SU-DHL-6 (cell line): ENCODE results near the gene AGAP3.

Experiments
- H2AFZ ChIP-seq: fragments of 200-600 bp; sonication (generic); 2 replicates; pipeline ENCODE4 v1.6.1; 2014; ENCODE audit warnings: low read depth, mild to moderate bottlenecking, moderate library complexity, mixed read lengths, antibody characterized with exemption, low read length; ENCODE audit not compliant: severe bottlenecking
- H3F3A ChIP-seq: fragments of 200-600 bp; shearing (Covaris generic); 2 replicates; pipeline ENCODE4 v1.6.0; 2016; ENCODE audit warnings: antibody characterized with exemption, mild to moderate bottlenecking; ENCODE audit not compliant: insufficient read depth
- H3K27ac ChIP-seq: fragments of 200-600 bp; sonication (generic); 2 replicates; pipeline ENCODE4 v1.5.1; 2016; ENCODE audit warnings: low read depth, mild to moderate bottlenecking, low read length, moderate library complexity, mixed read lengths
- H3K27me3 ChIP-seq: fragments of 200-600 bp; sonication (generic), shearing (Covaris generic); 2 replicates; pipeline ENCODE4 v1.6.0; 2014; ENCODE audit warnings: mild to moderate bottlenecking, low read length
- H3K36me3 ChIP-seq: fragments of 200-600 bp; sonication (generic); 2 replicates; pipeline ENCODE4 v1.6.1; 2014; ENCODE audit warnings: mild to moderate bottlenecking, low read length, mixed read lengths
- H3K4me2 ChIP-seq: fragments of 300-600, 200-600 bp; shearing (Covaris generic), sonication (generic); 2 replicates; pipeline ENCODE4 v1.6.0; 2014; ENCODE audit warnings: low read length, low read depth, mild to moderate bottlenecking; ENCODE audit not compliant: poor library complexity, severe bottlenecking
- H3K4me3 ChIP-seq: fragments of 200-600 bp; sonication (generic); 2 replicates; pipeline ENCODE4 v1.5.1; 2014; ENCODE audit warnings: antibody characterized with exemption, low read length, mild to moderate bottlenecking, mixed read lengths; ENCODE audit not compliant: insufficient read depth, poor library complexity, severe bottlenecking
- H3K79me2 ChIP-seq: fragments of 200-600 bp; sonication (generic); 2 replicates; pipeline ENCODE4 v1.6.1; 2014; ENCODE audit warnings: mild to moderate bottlenecking, low read length, moderate library complexity; ENCODE audit not compliant: insufficient read depth
- H3K9ac ChIP-seq: fragments of 200-600 bp; sonication (generic); 2 replicates; pipeline ENCODE4 v1.7.0; 2014; ENCODE audit warnings: mild to moderate bottlenecking, low read length
- H3K9me2 ChIP-seq: fragments of 200-600 bp; sonication (generic); replicated peaks from 2 replicates; pipeline ENCODE4 v1.6.1; 2014; ENCODE audit warnings: low read length; ENCODE audit not compliant: insufficient read depth
- H3K9me3 ChIP-seq: fragments of 200-600 bp; sonication (generic); 2 replicates; pipeline ENCODE4 v1.6.1; 2014; ENCODE audit warnings: low read length, mixed read lengths; ENCODE audit not compliant: insufficient read depth
- H4K20me1 ChIP-seq: fragments of 200-600 bp; sonication (generic); 2 replicates; pipeline ENCODE4 v1.6.1; 2014; ENCODE audit warnings: low read depth, mild to moderate bottlenecking, antibody characterized with exemption, low read length, moderate library complexity, mixed read lengths
- EZH2phosphoT487 ChIP-seq: fragments of 200-600 bp; sonication (generic), shearing (Covaris generic); conservative IDR thresholded peaks from 2 replicates; pipeline ENCODE4 v1.6.1; 2018; ENCODE audit warnings: mild to moderate bottlenecking, antibody characterized with exemption, low read length, moderate library complexity, mixed read lengths
- TF ChIP-seq, protein P1 (sequence below): fragments of 200-600 bp; sonication (generic); IDR thresholded peaks from one replicate; pipeline ENCODE4 v1.5.1; 2017; ENCODE audit warnings: antibody characterized with exemption, mild to moderate bottlenecking, low read length, moderate library complexity; ENCODE audit not compliant: insufficient read depth, poor library complexity, severe bottlenecking

Gene AGAP3

DNA sequence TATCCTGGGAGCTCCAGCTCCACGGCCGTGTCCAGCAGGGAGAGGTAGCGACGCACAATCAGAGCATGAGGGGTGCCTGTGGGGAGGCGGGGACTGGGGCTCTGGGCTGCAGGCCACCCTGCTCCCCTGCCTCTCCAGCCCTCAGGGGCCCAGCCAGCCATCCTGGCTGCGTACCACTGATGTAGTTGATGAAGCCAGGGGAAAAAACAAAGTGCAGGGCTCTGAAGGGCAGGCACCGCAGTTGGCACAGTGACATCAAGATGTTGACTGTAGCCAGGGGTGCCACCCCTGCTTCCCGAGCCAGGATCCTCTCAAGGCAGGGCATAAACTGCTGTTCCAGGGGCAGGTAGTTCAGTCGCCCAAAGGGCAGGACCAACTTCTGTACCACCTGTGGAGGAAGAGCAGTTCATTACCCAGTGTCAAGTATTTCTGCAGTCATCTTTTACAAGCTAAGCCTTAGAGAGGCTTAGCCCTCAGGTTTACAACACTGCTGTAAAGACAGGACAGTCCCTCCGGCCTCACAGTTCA, 8.5 kb upstream of the AGAP3 start:
- TF ChIP-seq, protein P1, sequence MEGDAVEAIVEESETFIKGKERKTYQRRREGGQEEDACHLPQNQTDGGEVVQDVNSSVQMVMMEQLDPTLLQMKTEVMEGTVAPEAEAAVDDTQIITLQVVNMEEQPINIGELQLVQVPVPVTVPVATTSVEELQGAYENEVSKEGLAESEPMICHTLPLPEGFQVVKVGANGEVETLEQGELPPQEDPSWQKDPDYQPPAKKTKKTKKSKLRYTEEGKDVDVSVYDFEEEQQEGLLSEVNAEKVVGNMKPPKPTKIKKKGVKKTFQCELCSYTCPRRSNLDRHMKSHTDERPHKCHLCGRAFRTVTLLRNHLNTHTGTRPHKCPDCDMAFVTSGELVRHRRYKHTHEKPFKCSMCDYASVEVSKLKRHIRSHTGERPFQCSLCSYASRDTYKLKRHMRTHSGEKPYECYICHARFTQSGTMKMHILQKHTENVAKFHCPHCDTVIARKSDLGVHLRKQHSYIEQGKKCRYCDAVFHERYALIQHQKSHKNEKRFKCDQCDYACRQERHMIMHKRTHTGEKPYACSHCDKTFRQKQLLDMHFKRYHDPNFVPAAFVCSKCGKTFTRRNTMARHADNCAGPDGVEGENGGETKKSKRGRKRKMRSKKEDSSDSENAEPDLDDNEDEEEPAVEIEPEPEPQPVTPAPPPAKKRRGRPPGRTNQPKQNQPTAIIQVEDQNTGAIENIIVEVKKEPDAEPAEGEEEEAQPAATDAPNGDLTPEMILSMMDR: no peak
- no peak for TF ChIP-seq EZH2phosphoT487
- Histone ChIP-seq H3K27ac (no peak overlapping the region; the same call in 1 of the 2 replicates), H3K4me3 (no peak overlapping the region), H3K36me3 (no peaks in the 10 kb centered on the region), H3K4me2 (no peak overlapping the region), H3K9me2 (no peaks in the 10 kb centered on the region), H2AFZ (no peak overlapping the region), H3K79me2 (peaks cover 25% of the 10 kb centered on the region), H3K9ac (no peak overlapping the region), H3F3A (peaks cover 10% of the 10 kb centered on the region; the same call in 1 of the 2 replicates), H3K27me3 (no peaks in the 10 kb centered on the region), H4K20me1 (no peaks in the 10 kb centered on the region), H3K9me3 (no peaks in the 10 kb centered on the region)

DNA sequence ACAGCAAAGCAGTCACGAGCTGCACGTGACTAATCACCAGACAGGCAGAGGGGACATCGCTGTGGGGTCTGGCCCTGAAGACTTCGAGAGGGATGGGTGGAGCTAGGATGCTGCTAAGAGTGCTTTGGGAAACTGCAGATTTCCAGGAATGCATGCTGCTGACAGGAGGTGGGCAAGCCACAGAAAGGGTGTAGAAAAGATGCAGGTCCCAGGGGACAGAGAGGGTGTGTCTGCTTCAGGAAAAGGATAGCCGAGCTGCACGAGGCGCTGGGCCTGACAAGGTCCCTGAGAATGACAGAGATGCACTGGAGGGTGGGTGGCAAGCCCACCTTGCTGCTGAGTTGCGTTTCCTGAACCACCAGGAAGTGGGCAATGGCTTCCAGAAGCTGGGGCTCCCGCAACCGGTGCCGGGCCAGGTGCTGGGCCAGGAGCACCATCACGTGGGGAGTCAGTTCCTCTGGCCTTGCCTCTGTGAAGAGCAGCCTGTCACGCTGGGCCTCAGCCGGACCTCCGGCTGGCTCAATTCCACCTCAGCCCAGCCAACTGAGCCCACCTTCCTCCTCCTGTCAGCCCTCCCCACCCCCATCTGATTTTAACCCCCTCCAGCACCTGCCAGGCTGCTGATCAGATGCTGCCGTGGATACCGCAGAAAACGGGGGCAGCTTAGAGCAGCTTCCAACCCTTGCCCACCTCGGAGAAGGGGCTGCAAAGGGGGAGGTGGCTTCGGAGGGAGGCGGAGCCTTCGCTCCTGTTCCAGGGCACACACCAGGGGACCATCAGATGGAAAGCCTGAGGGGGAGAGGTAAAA, 7.8 kb upstream of the AGAP3 start:
- peaks cover 29% of the 10 kb centered on the region for H3K79me2 ChIP-seq
- H3K36me3 ChIP-seq: no peaks in the 10 kb centered on the region
- peaks cover 10% of the 10 kb centered on the region; the same call in 1 of the 2 replicates for H3F3A ChIP-seq
- TF ChIP-seq, protein P1: no peak
- no peak for TF ChIP-seq EZH2phosphoT487
- H3K4me3 ChIP-seq: no peak overlapping the region
- no peak overlapping the region; the same call in 1 of the 2 replicates for H3K27ac ChIP-seq
- H3K27me3 ChIP-seq: no peaks in the 10 kb centered on the region
- H2AFZ ChIP-seq: no peak overlapping the region
- H3K9me3 ChIP-seq: no peaks in the 10 kb centered on the region
- peak overlapping the region; percentile 11; the same call in 1 of the 2 replicates for H3K9ac ChIP-seq
- no peaks in the 10 kb centered on the region for H3K9me2 ChIP-seq
- peak overlapping the region; percentile 69 for H3K4me2 ChIP-seq
- H4K20me1 ChIP-seq: no peaks in the 10 kb centered on the region

DNA sequence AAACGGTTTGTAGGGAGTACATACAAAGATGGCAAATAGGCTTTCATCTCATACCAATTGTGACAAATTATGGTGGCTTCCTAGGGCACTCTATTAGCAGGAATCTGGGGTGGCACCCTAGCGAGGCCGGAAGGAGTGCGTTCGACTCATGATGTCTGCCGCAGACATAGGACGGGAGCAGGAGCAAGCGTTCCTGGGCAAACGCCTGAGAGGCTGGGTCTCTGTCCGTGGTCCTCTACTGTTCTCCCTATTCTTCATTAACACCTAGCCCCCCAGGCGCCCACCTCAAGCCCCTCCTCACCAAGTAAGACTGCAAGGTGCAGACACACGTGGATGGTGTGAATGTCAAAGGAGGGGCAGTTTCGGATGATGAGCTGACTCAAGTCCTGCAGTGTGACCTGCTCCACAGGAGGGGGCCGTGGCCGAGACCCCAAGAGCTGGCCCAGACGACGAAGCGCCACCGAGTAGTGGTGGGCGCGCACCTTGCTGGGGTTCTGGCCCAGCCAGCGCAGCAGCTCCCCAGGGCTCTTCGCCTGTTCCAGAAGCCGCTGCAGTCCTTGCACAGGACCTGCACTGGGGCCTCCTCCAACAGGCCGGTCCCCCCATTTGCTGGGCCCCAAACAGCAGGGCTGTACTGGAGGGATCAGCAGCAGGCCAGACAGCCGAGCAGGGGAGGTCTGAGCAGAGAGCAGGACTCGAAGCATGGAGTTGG, 6.9 kb upstream of the AGAP3 start:
- no peak overlapping the region for H2AFZ ChIP-seq
- H3K9me3 ChIP-seq: no peaks in the 10 kb centered on the region
- peaks cover 29% of the 10 kb centered on the region for H3K79me2 ChIP-seq
- H3K4me2 ChIP-seq: peak overlapping the region; percentile 69
- H3K9ac ChIP-seq: peak overlapping the region; percentile 82
- no peaks in the 10 kb centered on the region for H3K27me3 ChIP-seq
- no peak for TF ChIP-seq EZH2phosphoT487
- TF ChIP-seq, protein P1: no peak
- H3K36me3 ChIP-seq: no peaks in the 10 kb centered on the region
- H3F3A ChIP-seq: peaks cover 10% of the 10 kb centered on the region; the same call in 1 of the 2 replicates
- H4K20me1 ChIP-seq: no peaks in the 10 kb centered on the region
- H3K27ac ChIP-seq: no peak overlapping the region
- H3K4me3 ChIP-seq: peak overlapping the region; percentile 83
- no peaks in the 10 kb centered on the region for H3K9me2 ChIP-seq
